Activated T-cell treated with anti-CD3 and anti-CD28 coated beads, Interleukin-2, amount 50 U/mL, for 4 hours (primary cell): ENCODE measurements around the gene SH3BP1. TPM values are rescaled to one million over a fixed set of nuclear protein-coding genes. Genes with fewer than 3 reads are reported as not detected.

Experiments used
- ATAC-seq, 2 donors: fragments of 200-7000 bp; cut with Tn5 transposase; one replicate each; pipeline ENCODE4 v1.10.0; 2021
- DNase-seq: peaks from one replicate; pipeline ENCODE4 v3.0.0-alpha.2; 2020
- H3K27me3 Mint-ChIP-seq: one replicate; pipeline ENCODE4 v1.8.0; 2021; ENCODE audit warnings: low read depth, mixed read lengths
- H3K36me3 Mint-ChIP-seq: one replicate; pipeline ENCODE4 v1.8.0; 2022; ENCODE audit warnings: mixed read lengths; ENCODE audit not compliant: insufficient read depth
- H3K4me1 Mint-ChIP-seq: one replicate; pipeline ENCODE4 v1.8.0; 2021; ENCODE audit warnings: low read depth, mixed read lengths
- H3K4me3 Mint-ChIP-seq: one replicate; pipeline ENCODE4 v1.8.0; 2021; ENCODE audit warnings: mild to moderate bottlenecking, moderate library complexity, mixed read lengths
- H3K9me3 Mint-ChIP-seq: one replicate; pipeline ENCODE4 v1.8.0; 2021; ENCODE audit warnings: mixed read lengths
- total RNA-seq, 3 donors: library from RNA; stranded (reverse); gene quantifications; one replicate each; pipeline ENCODE4 v1.2.1, GENCODE V29; 2021

The SH3BP1 gene
- total RNA-seq, 3 donors from 2014 or later, result 51.1 to 54.3 (median 52.5) TPM

GRCh38 chr22:37624017-37624365 is 15.5 kb upstream of the SH3BP1 start:
- H3K36me3 Mint-ChIP-seq, result peaks cover 7% of the 10 kb centered on the region
- DNase-seq (no peak), ATAC-seq (no peak)
- H3K4me3 Mint-ChIP-seq, result no peak overlapping the region
- H3K4me1 Mint-ChIP-seq, result peaks cover 51% of the 10 kb centered on the region
- H3K27me3 Mint-ChIP-seq, result no peaks in the 10 kb centered on the region
- no peaks in the 10 kb centered on the region for H3K9me3 Mint-ChIP-seq

- Mint-ChIP-seq H3K36me3 (peaks cover 7% of the 10 kb centered on the region), H3K27me3 (no peaks in the 10 kb centered on the region), H3K4me1 (peaks cover 53% of the 10 kb centered on the region), H3K4me3 (no peak overlapping the region), H3K9me3 (no peaks in the 10 kb centered on the region)
- DNase-seq, result no peak
- ATAC-seq, result no peak
Observed at GRCh38 chr22:37624876-37625275, 14.6 kb upstream of the SH3BP1 start.

GRCh38 chr22:37625737-37626136 is 13.7 kb upstream of the SH3BP1 start:
- Mint-ChIP-seq H3K27me3 (no peaks in the 10 kb centered on the region), H3K4me3 (no peak overlapping the region), H3K36me3 (peaks cover 7% of the 10 kb centered on the region), H3K4me1 (peaks cover 53% of the 10 kb centered on the region), H3K9me3 (no peaks in the 10 kb centered on the region)
- DNase-seq (no peak), ATAC-seq (no peak)

GRCh38 chr22:37626144-37626543 is 13.3 kb upstream of the SH3BP1 start:
- Mint-ChIP-seq H3K36me3 (peaks cover 7% of the 10 kb centered on the region), H3K9me3 (no peaks in the 10 kb centered on the region), H3K4me1 (peaks cover 53% of the 10 kb centered on the region), H3K27me3 (no peaks in the 10 kb centered on the region), H3K4me3 (no peak overlapping the region)
- DNase-seq, result no peak
- ATAC-seq, result no peak

- Mint-ChIP-seq H3K9me3 (no peaks in the 10 kb centered on the region), H3K36me3 (peaks cover 7% of the 10 kb centered on the region), H3K4me3 (peak overlapping the region; percentile 56), H3K4me1 (peaks cover 53% of the 10 kb centered on the region), H3K27me3 (no peaks in the 10 kb centered on the region)
- DNase-seq (no peak), ATAC-seq (no peak)
Observed at GRCh38 chr22:37626556-37627075, 12.9 kb upstream of the SH3BP1 start.

GRCh38 chr22:37627121-37627520 is 12.3 kb upstream of the SH3BP1 start:
- H3K4me1 Mint-ChIP-seq, result peaks cover 58% of the 10 kb centered on the region
- H3K4me3 Mint-ChIP-seq, result peak overlapping the region; percentile 56
- H3K9me3 Mint-ChIP-seq, result no peaks in the 10 kb centered on the region
- DNase-seq (no peak), ATAC-seq (peak; percentile 6 to 27)
- no peaks in the 10 kb centered on the region for H3K27me3 Mint-ChIP-seq
- peaks cover 7% of the 10 kb centered on the region for H3K36me3 Mint-ChIP-seq

GRCh38 chr22:37627545-37627944 is 11.9 kb upstream of the SH3BP1 start:
- H3K36me3 Mint-ChIP-seq, result peaks cover 7% of the 10 kb centered on the region
- peaks cover 59% of the 10 kb centered on the region for H3K4me1 Mint-ChIP-seq
- H3K9me3 Mint-ChIP-seq, result no peaks in the 10 kb centered on the region
- ATAC-seq (peak; percentile 64 to 71), DNase-seq (peak; percentile 31)
- no peaks in the 10 kb centered on the region for H3K27me3 Mint-ChIP-seq
- H3K4me3 Mint-ChIP-seq, result peak overlapping the region; percentile 56

- ATAC-seq (no peak), DNase-seq (no peak)
- peaks cover 4% of the 10 kb centered on the region for H3K36me3 Mint-ChIP-seq
- no peak overlapping the region for H3K4me3 Mint-ChIP-seq
- H3K9me3 Mint-ChIP-seq, result no peaks in the 10 kb centered on the region
- H3K27me3 Mint-ChIP-seq, result no peaks in the 10 kb centered on the region
- peaks cover 61% of the 10 kb centered on the region for H3K4me1 Mint-ChIP-seq
Observed at GRCh38 chr22:37628830-37629229, 10.6 kb upstream of the SH3BP1 start.

GRCh38 chr22:37629928-37630327 is 9.5 kb upstream of the SH3BP1 start:
- Mint-ChIP-seq H3K4me3 (no peak overlapping the region), H3K9me3 (no peaks in the 10 kb centered on the region), H3K36me3 (peaks cover 3% of the 10 kb centered on the region), H3K27me3 (no peaks in the 10 kb centered on the region), H3K4me1 (peaks cover 65% of the 10 kb centered on the region)
- ATAC-seq (no peak), DNase-seq (no peak)

GRCh38 chr22:37630839-37631435 is 8.5 kb upstream of the SH3BP1 start:
- Mint-ChIP-seq H3K4me1 (peaks cover 65% of the 10 kb centered on the region), H3K36me3 (no peaks in the 10 kb centered on the region), H3K9me3 (no peaks in the 10 kb centered on the region), H3K27me3 (no peaks in the 10 kb centered on the region), H3K4me3 (no peak overlapping the region)
- DNase-seq (no peak), ATAC-seq (no peak)

- peaks cover 64% of the 10 kb centered on the region for H3K4me1 Mint-ChIP-seq
- peak overlapping the region; percentile 46 for H3K4me3 Mint-ChIP-seq
- H3K36me3 Mint-ChIP-seq, result no peaks in the 10 kb centered on the region
- DNase-seq, result no peak
- no peaks in the 10 kb centered on the region for H3K9me3 Mint-ChIP-seq
- ATAC-seq, result no peak
- H3K27me3 Mint-ChIP-seq, result no peaks in the 10 kb centered on the region
Observed at GRCh38 chr22:37631448-37632173, 7.9 kb upstream of the SH3BP1 start.

- DNase-seq (no peak), ATAC-seq (no peak)
- no peaks in the 10 kb centered on the region for H3K9me3 Mint-ChIP-seq
- peak overlapping the region; percentile 65 for H3K4me3 Mint-ChIP-seq
- H3K27me3 Mint-ChIP-seq, result no peaks in the 10 kb centered on the region
- H3K4me1 Mint-ChIP-seq, result peaks cover 64% of the 10 kb centered on the region
- H3K36me3 Mint-ChIP-seq, result no peaks in the 10 kb centered on the region
Observed at GRCh38 chr22:37632174-37633088, 7.0 kb upstream of the SH3BP1 start.

- no peaks in the 10 kb centered on the region for H3K27me3 Mint-ChIP-seq
- no peaks in the 10 kb centered on the region for H3K36me3 Mint-ChIP-seq
- no peaks in the 10 kb centered on the region for H3K9me3 Mint-ChIP-seq
- DNase-seq (no peak), ATAC-seq (peak; percentile 49 to 58)
- H3K4me3 Mint-ChIP-seq, result peak overlapping the region; percentile 65
- H3K4me1 Mint-ChIP-seq, result peaks cover 64% of the 10 kb centered on the region
Observed at GRCh38 chr22:37633089-37633624, 6.3 kb upstream of the SH3BP1 start.
